K562 (cell line): ENCODE data around the gene ABI2. TPM values are rescaled to one million over a fixed set of nuclear protein-coding genes. Genes with fewer than 3 reads are reported as not detected.

Source experiments
- ATAC-seq: fragments of 200-7000 bp; cut with Tn5 transposase; 3 replicates; pipeline ENCODE4 v1.9.1; 2020; ENCODE audit warnings: moderate library complexity
- BruUV-seq: library from RNA; stranded (reverse); fragments of 400-500 nt; replicated peaks from 2 replicates; lab custom pipeline; 2021; lab: Mats Ljungman, UMichigan
- CTCF ChIA-PET: fragments of 300-600 bp; formaldehyde crosslinking; extraction: SDS; loops from one replicate; lab custom pipeline; 2021; ENCODE audit warnings: low intra/inter-chr PET ratio; lab: Yijun Ruan, JAX
- POLR2A ChIA-PET: fragments of 300-600, 350-650 bp; sonication (Branson Sonifier 250); formaldehyde crosslinking; extraction: SDS; loops from one replicate; lab custom pipeline; 2021; ENCODE audit warnings: antibody characterized with exemption, inconsistent platforms; lab: Yijun Ruan, JAX
- DNase-seq, 4 experiments: peaks; one replicate each; pipeline versions ENCODE4 v3.0.0 to v3.0.0-alpha.2; 2011 to 2018; ENCODE audit warnings: low spot score in 3 of 4, mixed read lengths in 3 of 4; ENCODE audit errors: extremely low read depth in 1 of 4
- FAIRE-seq: peaks from 2 replicates; lab custom pipeline; 2011; peaks lifted over from hg19 to GRCh38; lab: Jason Lieb, UNC
- H2AFZ ChIP-seq: 2 replicates; pipeline ENCODE4 v1.6.0; 2011; ENCODE audit warnings: low read depth, low read length, control low read depth, inconsistent platforms
- H3K27ac ChIP-seq: fragments of 200-600 bp; 3 replicates; pipeline ENCODE4 v1.8.0; 2011; ENCODE audit warnings: low read depth, mild to moderate bottlenecking, control low read depth, inconsistent platforms, low read length, moderate library complexity, mixed read lengths; ENCODE audit errors: extremely low read depth
- H3K27me3 ChIP-seq, 2 experiments: fragments of 300-600 bp in 1 of 2; 2 replicates in 1 of 2; 3 replicates in 1 of 2; pipeline versions ENCODE4 v1.6.0 to v1.8.0; 2011; ENCODE audit warnings: inconsistent platforms in 2 of 2, low read length in 2 of 2, mild to moderate bottlenecking in 1 of 2, mixed read lengths in 1 of 2, moderate library complexity in 1 of 2; ENCODE audit not compliant: control insufficient read depth in 2 of 2, insufficient read depth in 2 of 2
- H3K36me3 ChIP-seq: fragments of 300-600 bp; 3 replicates; pipeline ENCODE4 v1.8.0; 2011; ENCODE audit warnings: mild to moderate bottlenecking, low read length, inconsistent platforms; ENCODE audit not compliant: control insufficient read depth, insufficient read depth
- H3K4me1 ChIP-seq, 2 experiments: fragments of 200-600 bp in 1 of 2; replicated peaks in 1 of 2; 2 replicates in 1 of 2; 3 replicates in 1 of 2; pipeline versions ENCODE4 v1.5.1 to v1.8.0; 2011; ENCODE audit warnings: inconsistent platforms in 2 of 2, low read length in 2 of 2, mild to moderate bottlenecking in 1 of 2, mixed read lengths in 1 of 2, moderate library complexity in 1 of 2; ENCODE audit not compliant: control insufficient read depth in 2 of 2, insufficient read depth in 2 of 2
- H3K4me2 ChIP-seq: 2 replicates; pipeline ENCODE4 v1.6.1; 2011; ENCODE audit warnings: low read length, control low read depth, inconsistent platforms, mixed read lengths; ENCODE audit not compliant: insufficient read depth
- H3K4me3 ChIP-seq: fragments of 200-600 bp; sonication (generic), shearing (Covaris generic); 2 replicates; pipeline ENCODE4 v1.5.1; 2016; ENCODE audit warnings: control low read depth, inconsistent platforms
- H3K79me2 ChIP-seq: fragments of 200-600 bp; 3 replicates; pipeline ENCODE4 v1.8.0; 2011; ENCODE audit warnings: low read length, inconsistent platforms; ENCODE audit not compliant: control insufficient read depth, insufficient read depth
- H3K9ac ChIP-seq, 2 experiments: 2 replicates each; pipeline versions ENCODE4 v1.6.0 to v1.6.1; 2011; ENCODE audit warnings: low read depth in 2 of 2, low read length in 2 of 2, control low read depth in 1 of 2, inconsistent platforms in 1 of 2, mild to moderate bottlenecking in 1 of 2, mixed read lengths in 1 of 2; ENCODE audit not compliant: insufficient read depth in 1 of 2
- H3K9me1 ChIP-seq: one replicate; pipeline ENCODE4 v1.6.0; 2011; ENCODE audit warnings: inconsistent platforms, mild to moderate bottlenecking, low read length, moderate library complexity; ENCODE audit not compliant: control insufficient read depth, insufficient read depth
- H3K9me3 ChIP-seq: replicated peaks from 2 replicates; pipeline ENCODE4 v1.5.1; 2011; ENCODE audit warnings: low read depth, low read length, inconsistent platforms; ENCODE audit not compliant: control insufficient read depth, insufficient read depth
- H4K20me1 ChIP-seq: replicated peaks from 2 replicates; pipeline ENCODE4 v1.6.1; 2011; ENCODE audit warnings: low read length, inconsistent platforms, mixed read lengths; ENCODE audit not compliant: control insufficient read depth, insufficient read depth
- FOXJ3 ChIP-seq: sonication (generic); formaldehyde crosslinking; IDR thresholded peaks from 2 replicates; pipeline ENCODE4 v1.4.0; 2020; ENCODE audit warnings: mild to moderate bottlenecking, missing genetic modification reagents
- HOXB6 ChIP-seq: fragments of 250-450 bp; sonication (Bioruptor Pico); IDR thresholded peaks from 2 replicates; pipeline ENCODE4 v1.5.1; 2022; ENCODE audit warnings: mild to moderate bottlenecking, borderline replicate concordance
- POLR2A ChIP-seq: fragments of 450-650 bp; conservative IDR thresholded peaks from 2 replicates; pipeline ENCODE4 v1.6.1; 2016
- RAD51 ChIP-seq: fragments of 450-650 bp; IDR thresholded peaks from 2 replicates; pipeline ENCODE4 v1.7.1; 2016; ENCODE audit warnings: low read depth, mild to moderate bottlenecking, borderline replicate concordance
- SIN3B ChIP-seq: fragments of 450-650 bp; IDR thresholded peaks from 2 replicates; pipeline ENCODE4 v1.6.1; 2017; ENCODE audit warnings: low read depth, mild to moderate bottlenecking, moderate library complexity
- USF1 ChIP-seq: sonication (generic); formaldehyde crosslinking; IDR thresholded peaks from 2 replicates; pipeline ENCODE4 v1.9.0; 2022; ENCODE audit warnings: mild to moderate bottlenecking, missing genetic modification reagents
- ZNF384 ChIP-seq: IDR thresholded peaks from 2 replicates; pipeline ENCODE4 v1.6.1; 2012; ENCODE audit warnings: low read depth, low read length, improper control_type of control experiment
- ZNF518B ChIP-seq: fragments of 250-450 bp; sonication (Bioruptor Pico); IDR thresholded peaks from 2 replicates; pipeline ENCODE4 v1.5.0; 2021; ENCODE audit warnings: mild to moderate bottlenecking, moderate library complexity
- WGBS: fragments of 100-300 bp; shearing (Covaris generic); methylation state at CpG from one replicate; pipeline ENCODE4 v1.1.6; 2016; ENCODE audit warnings: low coverage, mixed read lengths; ENCODE audit not compliant: insufficient coverage; ENCODE audit errors: missing lambda C conversion rate; 5-methylcytosine and 5-hydroxymethylcytosine counted together
- in situ Hi-C: fragments of 300-500 bp; cut with MboI; formaldehyde crosslinking; loops from 4 replicates; pipeline ENCODE4 v1.15.0; 2018; ENCODE audit warnings: inconsistent platforms, mixed read lengths
- intact Hi-C: fragments of 100-400 bp; cut with micrococcal nuclease; formaldehyde crosslinking; loops from 2 replicates; pipeline ENCODE4 v1.14.2; 2022
- polyA plus RNA-seq, 8 experiments: library from polyadenylated mRNA; depleted of rRNA in 4 of 8; stranded (reverse) in 5 of 8; unstranded in 3 of 8; fragments of >200 nt; fragmentation: Nextera tagmentation in 2 of 8; fragmentation: Illumina TruSeq in 1 of 8; extraction: Ambion mirVana in 2 of 8; extraction: Trizol in 1 of 8; gene quantifications; 2 replicates each; pipeline versions ENCODE4 v1.2.1 to v1.2.3, GENCODE V29; 2011 to 2014; ENCODE audit warnings: inconsistent platforms in 1 of 8, missing spikeins in 1 of 8
- total RNA-seq, 7 experiments: library from RNA; depleted of rRNA in 6 of 7; stranded (reverse); fragments of >200 nt in 6 of 7; fragmentation: Illumina TruSeq in 2 of 7; extraction: Trizol in 2 of 7; gene quantifications; 2 replicates each; pipeline versions ENCODE4 v1.2.1 to v1.2.3, GENCODE V29; 2011 to 2021; ENCODE audit warnings: low replicate concordance in 1 of 7
- TF ChIP-seq, protein P1 (sequence below): fragments of 250-450 bp; sonication (Bioruptor Pico); IDR thresholded peaks from 2 replicates; pipeline ENCODE4 v1.6.1; 2021; ENCODE audit warnings: mild to moderate bottlenecking

ABI2 gene
- total and polyA plus RNA-seq, 9 of the 15 experiments (the other 6 are each of a cell fraction or from before 2014, with no cell fraction given): 5.3 to 24.3 (median 12.2) TPM

- ATAC-seq (no peak), FAIRE-seq (no peak), DNase-seq (no peak)
- Histone ChIP-seq H3K27ac (no peak overlapping the region), H3K4me3 (no peak overlapping the region), H3K27me3 (no peaks in the 10 kb centered on the region; a peak in 1 of 5 replicates), H4K20me1 (no peaks in the 10 kb centered on the region), H3K4me1 (no peaks in the 10 kb centered on the region), H3K36me3 (no peaks in the 10 kb centered on the region), H3K9ac (no peak overlapping the region), H3K4me2 (no peak overlapping the region), H2AFZ (no peak overlapping the region), H3K9me1 (no peaks in the 10 kb centered on the region), H3K9me3 (no peaks in the 10 kb centered on the region), H3K79me2 (no peaks in the 10 kb centered on the region)
- TF ChIP-seq SIN3B (no peak), HOXB6 (CRISPR knock-in tag) (no peak), POLR2A (no peak), RAD51 (no peak)
- TF ChIP-seq, protein P1, sequence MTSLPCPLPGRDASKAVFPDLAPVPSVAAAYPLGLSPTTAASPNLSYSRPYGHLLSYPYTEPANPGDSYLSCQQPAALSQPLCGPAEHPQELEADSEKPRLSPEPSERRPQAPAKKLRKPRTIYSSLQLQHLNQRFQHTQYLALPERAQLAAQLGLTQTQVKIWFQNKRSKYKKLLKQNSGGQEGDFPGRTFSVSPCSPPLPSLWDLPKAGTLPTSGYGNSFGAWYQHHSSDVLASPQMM: no peak
- intact Hi-C loops: no loop called here
- ChIA-PET POLR2A (no interaction called here), CTCF (no interaction called here)
- in situ Hi-C loops: no loop called here
- no TSS peak for BruUV-seq
- 23% methylated on average over 6 of the region's 6 CpGs for WGBS
Measured at GRCh38 chr2:203489531-203489930, 161.3 kb downstream of the ABI2 start.

DNA sequence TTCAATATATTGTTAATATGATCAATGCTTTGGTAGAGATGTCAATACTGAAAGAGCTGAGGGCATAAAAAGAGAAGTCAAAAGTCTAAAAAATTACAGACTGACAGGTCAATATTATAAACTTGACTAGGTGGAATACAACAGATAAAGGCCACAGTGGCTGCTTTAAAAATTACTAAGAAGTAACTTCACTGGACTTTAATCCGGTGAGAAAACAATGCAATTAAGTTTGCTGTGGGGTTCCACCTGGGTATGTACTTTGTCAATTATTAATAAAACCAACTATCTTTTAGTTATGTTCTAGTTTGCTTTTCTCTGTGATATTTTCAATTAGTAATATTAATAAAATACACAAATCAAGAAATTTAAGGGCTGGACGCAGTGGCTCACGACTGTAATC is 162.2 kb downstream of the ABI2 start:
- BruUV-seq: no TSS peak
- no peaks in the 10 kb centered on the region for H3K79me2 ChIP-seq
- H3K9me3 ChIP-seq: no peaks in the 10 kb centered on the region
- H3K36me3 ChIP-seq: no peaks in the 10 kb centered on the region
- in situ Hi-C loops (no loop called here), intact Hi-C loops (no loop called here)
- H3K9me1 ChIP-seq: no peaks in the 10 kb centered on the region
- no peaks in the 10 kb centered on the region; a peak in 2 of 5 replicates for H3K27me3 ChIP-seq
- DNase-seq (no peak), FAIRE-seq (no peak), ATAC-seq (no peak)
- no peak for TF ChIP-seq ZNF384
- TF ChIP-seq USF1 (CRISPR knock-in tag): no peak
- TF ChIP-seq ZNF518B (CRISPR knock-in tag): no peak
- TF ChIP-seq FOXJ3 (CRISPR knock-in tag): no peak
- no peak overlapping the region for H3K4me3 ChIP-seq
- no peak overlapping the region for H2AFZ ChIP-seq
- 3% methylated on average over 3 of the region's 3 CpGs for WGBS
- H4K20me1 ChIP-seq: no peaks in the 10 kb centered on the region
- no peaks in the 10 kb centered on the region for H3K4me1 ChIP-seq
- no peak overlapping the region for H3K9ac ChIP-seq
- ChIA-PET POLR2A (no interaction called here), CTCF (no interaction called here)
- H3K27ac ChIP-seq: no peak overlapping the region
- no peak overlapping the region for H3K4me2 ChIP-seq
